ENCODE data around the gene TRABD2B. TPM values are rescaled to one million over a fixed set of nuclear protein-coding genes. Genes with fewer than 3 reads are reported as not detected.

Gene TRABD2B
- total RNA-seq, 1 donor from 2014 or later: 6.2 TPM

GRCh38 chr1:47921935-47922415 is 75.2 kb downstream of the TRABD2B start:
- no peaks in the 10 kb centered on the region for H3K36me3 Mint-ChIP-seq
- H3K4me1 Mint-ChIP-seq: peaks cover 3% of the 10 kb centered on the region
- TF ChIP-seq, protein P1, sequence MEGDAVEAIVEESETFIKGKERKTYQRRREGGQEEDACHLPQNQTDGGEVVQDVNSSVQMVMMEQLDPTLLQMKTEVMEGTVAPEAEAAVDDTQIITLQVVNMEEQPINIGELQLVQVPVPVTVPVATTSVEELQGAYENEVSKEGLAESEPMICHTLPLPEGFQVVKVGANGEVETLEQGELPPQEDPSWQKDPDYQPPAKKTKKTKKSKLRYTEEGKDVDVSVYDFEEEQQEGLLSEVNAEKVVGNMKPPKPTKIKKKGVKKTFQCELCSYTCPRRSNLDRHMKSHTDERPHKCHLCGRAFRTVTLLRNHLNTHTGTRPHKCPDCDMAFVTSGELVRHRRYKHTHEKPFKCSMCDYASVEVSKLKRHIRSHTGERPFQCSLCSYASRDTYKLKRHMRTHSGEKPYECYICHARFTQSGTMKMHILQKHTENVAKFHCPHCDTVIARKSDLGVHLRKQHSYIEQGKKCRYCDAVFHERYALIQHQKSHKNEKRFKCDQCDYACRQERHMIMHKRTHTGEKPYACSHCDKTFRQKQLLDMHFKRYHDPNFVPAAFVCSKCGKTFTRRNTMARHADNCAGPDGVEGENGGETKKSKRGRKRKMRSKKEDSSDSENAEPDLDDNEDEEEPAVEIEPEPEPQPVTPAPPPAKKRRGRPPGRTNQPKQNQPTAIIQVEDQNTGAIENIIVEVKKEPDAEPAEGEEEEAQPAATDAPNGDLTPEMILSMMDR (IDR thresholded peaks at IDR 0.05; ENCODE audit: unreplicated experiment): no peak
- DNase-seq (ENCODE audit: low spot score in 2 of 2, unreplicated experiment in 2 of 2): no peak
- H3K9me3 Mint-ChIP-seq: no peaks in the 10 kb centered on the region
- peaks cover 30% of the 10 kb centered on the region for H3K27me3 Mint-ChIP-seq (ENCODE audit: low read depth)
- no peak overlapping the region for H3K4me3 Mint-ChIP-seq
- H3K27ac Mint-ChIP-seq: no peak overlapping the region

GRCh38 chr1:47919113-47919833 is 77.9 kb downstream of the TRABD2B start:
- H3K36me3 Mint-ChIP-seq: no peaks in the 10 kb centered on the region

DNA sequence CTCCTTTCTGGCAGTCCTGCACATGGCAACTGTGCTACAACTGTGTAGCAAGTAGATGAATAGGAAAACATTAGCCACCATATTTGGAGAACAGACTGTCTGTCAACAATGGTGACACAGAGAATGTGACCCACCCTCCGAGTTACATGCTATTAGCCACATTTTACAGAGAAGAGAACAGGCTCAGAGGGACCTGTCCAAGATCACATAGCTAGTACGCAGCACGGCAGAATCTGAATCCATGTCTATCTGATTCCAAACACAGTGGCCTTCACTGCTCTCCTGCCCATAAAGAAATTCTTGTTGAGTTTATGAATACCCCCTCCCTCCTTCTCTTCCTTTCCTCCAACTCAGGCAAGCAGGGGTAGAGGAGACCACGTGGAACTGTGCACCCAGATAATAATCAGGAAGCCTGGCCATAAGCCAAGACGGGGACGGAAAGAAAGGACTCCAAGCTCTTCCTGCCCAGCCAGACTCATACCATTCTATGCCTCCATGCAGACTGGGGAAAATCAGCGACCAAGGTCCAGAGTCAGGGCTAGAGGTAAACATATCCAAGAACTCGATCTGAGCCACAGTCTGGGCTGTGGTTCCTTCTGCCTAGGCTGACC is 78.8 kb downstream of the TRABD2B start:
- H3K9me3 Mint-ChIP-seq: no peaks in the 10 kb centered on the region
- H3K4me3 Mint-ChIP-seq: no peak overlapping the region
- DNase-seq (ENCODE audit: low spot score in 2 of 2, unreplicated experiment in 2 of 2): peak; percentile 33 to 67
- H3K27me3 Mint-ChIP-seq (ENCODE audit: low read depth): peaks cover 6% of the 10 kb centered on the region
- H3K27ac Mint-ChIP-seq: no peak overlapping the region
- H3K4me1 Mint-ChIP-seq: peaks cover 23% of the 10 kb centered on the region
- TF ChIP-seq, protein P1 (IDR thresholded peaks at IDR 0.05; ENCODE audit: unreplicated experiment): no peak
- H3K36me3 Mint-ChIP-seq: no peaks in the 10 kb centered on the region

More at GRCh38 chr1:47919113-47919833, 77.9 kb downstream of the TRABD2B start:
- Mint-ChIP-seq H3K4me1 (peaks cover 19% of the 10 kb centered on the region), H3K9me3 (no peaks in the 10 kb centered on the region), H3K27me3 (ENCODE audit: low read depth) (peaks cover 7% of the 10 kb centered on the region), H3K27ac (no peak overlapping the region), H3K4me3 (no peak overlapping the region)
- TF ChIP-seq, protein P1 (IDR thresholded peaks at IDR 0.05; ENCODE audit: unreplicated experiment): no peak
- no peak for DNase-seq (ENCODE audit: low spot score in 2 of 2, unreplicated experiment in 2 of 2)

GRCh38 chr1:47917687-47918086 is 79.5 kb downstream of the TRABD2B start:
- peaks cover 6% of the 10 kb centered on the region for H3K27me3 Mint-ChIP-seq (ENCODE audit: low read depth)
- TF ChIP-seq, protein P1 (IDR thresholded peaks at IDR 0.05; ENCODE audit: unreplicated experiment): no peak
- H3K9me3 Mint-ChIP-seq: no peaks in the 10 kb centered on the region
- peak overlapping the region; percentile 60 for H3K27ac Mint-ChIP-seq
- peaks cover 20% of the 10 kb centered on the region for H3K4me1 Mint-ChIP-seq
- no peaks in the 10 kb centered on the region for H3K36me3 Mint-ChIP-seq
- DNase-seq (ENCODE audit: low spot score in 2 of 2, unreplicated experiment in 2 of 2): no peak
- no peak overlapping the region for H3K4me3 Mint-ChIP-seq

GRCh38 chr1:47915677-47916353 is 81.4 kb downstream of the TRABD2B start:
- TF ChIP-seq, protein P1 (IDR thresholded peaks at IDR 0.05; ENCODE audit: unreplicated experiment): no peak
- Mint-ChIP-seq H3K4me1 (peaks cover 24% of the 10 kb centered on the region), H3K9me3 (no peaks in the 10 kb centered on the region), H3K27me3 (ENCODE audit: low read depth) (peaks cover 3% of the 10 kb centered on the region), H3K4me3 (no peak overlapping the region), H3K27ac (no peak overlapping the region), H3K36me3 (no peaks in the 10 kb centered on the region)
- DNase-seq (ENCODE audit: low spot score in 2 of 2, unreplicated experiment in 2 of 2): no peak

Measured in mesothelial cell of epicardium (in vitro differentiated cells).